GM15510 (cell line): ENCODE results near the gene ANKRD13B.

Experiments
- POLR2A ChIP-seq: IDR thresholded peaks from 3 replicates; pipeline ENCODE4 v1.6.1; 2011; ENCODE audit warnings: borderline replicate concordance; ENCODE audit not compliant: insufficient read length; ENCODE audit errors: extremely low read depth

Gene ANKRD13B

GRCh38 chr17:29583324-29584248 lies 9.3 kb upstream of the ANKRD13B start:
- TF ChIP-seq POLR2A = no peak

DNA sequence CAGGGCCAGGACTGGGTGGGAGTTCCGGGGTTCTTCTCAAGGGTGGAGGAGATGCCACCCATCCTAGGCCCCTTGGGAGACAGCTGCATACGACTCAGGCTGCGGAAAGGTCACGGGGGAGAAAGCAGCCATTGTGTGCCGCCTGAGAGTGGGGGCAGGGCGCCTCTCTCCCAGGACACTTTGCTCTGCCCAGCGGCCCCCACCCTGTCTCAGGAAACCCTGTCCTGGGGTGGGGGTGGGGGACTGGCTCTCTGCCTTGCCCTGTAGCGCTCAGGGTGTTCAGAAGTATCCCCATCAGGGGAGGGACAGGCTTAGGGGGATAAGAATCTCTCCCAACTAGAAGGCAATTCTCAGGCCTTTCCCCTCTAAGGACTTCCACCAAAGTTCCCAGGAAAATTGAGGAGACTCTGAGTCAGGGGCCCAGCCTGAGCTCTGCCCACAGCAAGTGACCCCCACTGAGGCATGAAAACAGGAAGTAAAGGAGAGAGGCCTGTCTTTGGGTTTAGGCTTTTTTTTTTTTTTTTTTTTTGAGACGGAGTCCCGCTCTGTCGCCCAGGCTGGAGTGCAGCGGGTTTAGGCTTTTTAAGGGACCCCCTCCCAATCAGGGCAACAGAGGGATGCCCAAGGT lies 8.4 kb upstream of the ANKRD13B start:
- no peak for TF ChIP-seq POLR2A

GRCh38 chr17:29585080-29585751 lies 7.7 kb upstream of the ANKRD13B start:
- TF ChIP-seq POLR2A = no peak

- TF ChIP-seq POLR2A = no peak
Observed at GRCh38 chr17:29586676-29587469, 6.1 kb upstream of the ANKRD13B start.

DNA sequence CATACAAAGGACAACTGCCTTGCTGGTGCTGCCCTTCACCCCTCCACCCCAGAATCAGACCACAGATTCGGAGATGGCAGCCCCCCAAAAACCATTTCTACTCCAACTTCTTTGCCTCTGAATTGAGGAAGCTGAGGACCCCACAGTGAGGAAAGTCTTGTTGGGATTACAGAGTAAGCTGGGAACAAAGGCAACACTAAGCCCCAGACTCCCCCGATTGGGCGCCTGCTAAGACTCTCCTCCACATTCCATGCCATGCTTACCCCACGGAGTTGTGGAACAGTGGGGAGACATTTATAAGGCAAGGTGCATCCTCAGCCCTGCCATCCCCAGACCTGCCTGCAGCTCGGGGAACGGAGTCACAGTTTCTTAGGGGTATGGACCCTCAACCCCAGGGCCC lies 5.3 kb upstream of the ANKRD13B start:
- no peak for TF ChIP-seq POLR2A

DNA sequence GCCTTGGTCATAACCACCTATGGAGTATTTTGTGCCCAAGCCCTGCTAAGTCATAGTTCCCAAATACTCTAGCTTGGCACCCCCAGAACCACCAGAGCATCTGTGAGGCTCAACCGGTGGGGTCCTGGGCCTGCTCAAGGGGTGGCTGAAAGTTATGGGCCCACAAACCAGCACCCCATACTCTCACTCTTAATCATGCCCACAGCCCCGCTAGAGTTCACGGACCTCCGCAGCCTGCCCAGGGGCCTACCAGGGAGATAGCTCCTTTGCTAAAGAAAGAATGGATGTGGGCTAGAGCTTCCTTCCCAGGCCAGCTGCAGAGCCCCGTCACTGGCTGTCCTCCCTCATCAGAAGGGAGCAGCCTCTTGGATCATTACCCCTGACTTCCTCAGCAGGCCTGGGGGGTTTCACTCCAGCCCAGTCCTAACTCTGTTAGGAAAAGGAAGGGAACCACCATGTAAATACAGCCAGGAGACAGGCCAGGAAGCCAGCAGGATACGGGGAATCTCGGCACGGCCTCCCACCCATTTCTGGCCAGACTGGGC lies 4.8 kb upstream of the ANKRD13B start:
- no peak for TF ChIP-seq POLR2A

- TF ChIP-seq POLR2A = no peak
Observed at GRCh38 chr17:29588562-29589411, 4.1 kb upstream of the ANKRD13B start.

DNA sequence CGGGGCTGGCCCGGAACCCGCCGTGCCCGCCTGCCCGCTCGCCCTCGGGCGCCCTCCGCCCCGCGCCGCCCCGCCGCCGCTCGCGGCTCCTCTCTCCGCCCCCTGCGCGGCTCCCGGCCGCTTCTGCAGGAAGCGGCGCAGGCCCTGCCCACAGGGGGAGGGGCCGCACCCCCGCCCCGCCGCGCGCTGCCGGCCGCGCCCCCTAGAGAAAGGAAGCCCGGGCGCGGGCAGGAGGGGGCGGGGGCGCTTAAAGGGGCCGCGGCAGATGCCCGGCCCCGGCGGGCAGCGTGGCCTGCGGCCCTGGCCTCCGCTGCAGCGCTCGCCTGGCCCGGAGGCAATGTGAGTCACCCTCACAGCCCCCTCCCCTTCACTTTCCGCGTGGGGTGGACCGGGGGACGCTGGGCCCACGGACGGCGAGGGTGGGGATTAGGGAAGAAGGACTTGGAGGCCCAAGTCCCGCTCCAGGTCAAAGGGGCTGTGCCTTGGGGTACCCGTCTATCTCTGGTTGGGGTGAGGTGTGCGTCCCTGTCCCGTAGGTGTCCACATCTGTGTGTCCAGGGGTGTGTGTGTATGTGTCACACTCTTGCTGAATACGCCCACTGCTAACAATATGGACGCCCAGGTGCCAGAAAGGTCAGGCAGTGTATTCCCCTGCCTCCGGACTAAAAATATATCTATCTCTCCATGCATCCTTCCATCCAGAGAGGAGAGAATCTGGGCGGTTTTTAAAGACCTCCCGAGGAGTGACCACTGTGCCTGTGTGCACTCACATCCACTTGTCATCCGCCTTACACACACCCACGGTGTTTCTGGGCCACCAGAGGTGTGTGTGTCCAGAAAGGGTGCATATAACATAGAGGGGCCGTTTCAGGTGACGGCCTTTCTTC lies 3.2 kb upstream of the ANKRD13B start, which contains the start of gene GIT1:
Gene GIT1 (minus strand): TSS at position 125 of the 887 bp plus-strand sequence. CDS start 270 bp downstream, outside the sequence.
- TF ChIP-seq POLR2A = peak; percentile 70

DNA sequence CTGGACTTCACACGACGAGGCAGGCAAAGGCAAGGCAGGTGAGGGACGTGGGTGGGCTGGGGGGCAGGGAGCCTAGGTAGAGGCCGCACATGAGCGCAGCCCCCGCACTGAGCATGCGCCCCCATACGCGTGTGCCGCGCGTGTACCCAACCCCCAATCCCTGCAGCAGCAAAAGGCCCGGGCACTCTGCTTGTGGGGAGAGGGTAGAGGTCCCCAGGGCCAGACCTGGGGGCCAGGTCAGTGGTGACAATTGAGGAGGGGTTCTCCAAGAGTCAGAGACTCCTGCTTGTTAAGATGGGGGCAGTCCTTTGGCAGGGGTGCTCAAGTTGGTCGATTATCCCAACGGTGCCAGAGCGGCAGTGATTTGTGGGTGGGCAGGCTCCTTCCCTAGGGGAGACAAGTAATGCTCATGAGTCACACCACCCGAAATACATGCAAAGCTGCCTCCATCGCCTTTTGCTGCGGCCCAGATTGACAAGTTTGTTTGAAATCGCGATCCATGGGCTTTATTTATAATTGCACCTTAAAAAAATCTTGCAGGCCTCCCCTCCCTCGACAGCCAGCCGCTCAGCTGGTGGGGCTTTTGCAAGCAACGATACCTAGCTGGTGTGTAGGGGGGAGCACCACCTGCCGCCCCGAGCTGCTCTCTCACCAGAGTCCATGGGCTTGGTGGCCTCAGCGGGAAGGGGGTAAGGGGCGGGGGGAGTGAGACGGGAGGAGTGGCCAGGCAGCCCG lies 2.4 kb upstream of the ANKRD13B start:
- TF ChIP-seq POLR2A = no peak

DNA sequence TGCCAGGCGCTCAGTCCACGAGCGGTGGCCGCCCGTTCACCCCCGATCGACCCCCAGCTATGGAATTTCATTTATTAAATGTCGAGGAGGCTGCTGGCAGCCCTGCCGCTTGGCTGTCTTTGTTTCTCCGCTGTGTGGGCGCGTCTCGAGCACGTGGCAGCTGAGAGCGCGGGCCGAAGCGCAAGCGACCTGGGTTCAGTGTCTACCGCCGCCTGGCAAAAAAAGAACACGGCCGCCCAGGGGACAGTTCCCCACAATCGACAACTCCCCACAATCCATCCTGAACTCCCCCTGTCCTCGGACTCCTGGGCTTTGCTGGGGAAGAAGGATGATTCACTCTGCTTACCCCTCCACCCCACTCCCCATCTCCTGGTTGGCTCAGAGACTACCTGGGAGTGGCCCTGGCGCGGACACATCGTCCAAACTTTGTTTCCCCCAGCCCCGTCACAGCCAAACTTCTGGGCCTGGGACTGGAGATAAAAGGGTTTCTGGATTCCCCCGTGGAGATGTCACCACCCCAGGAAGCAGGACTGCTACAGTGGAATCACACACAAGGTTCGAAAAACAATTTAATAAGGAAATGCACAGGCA lies 1.7 kb upstream of the ANKRD13B start:
- TF ChIP-seq POLR2A = no peak
